GM12801 (cell line): ENCODE data around the gene MYCBP2.

Experiments used
- CTCF ChIP-seq: IDR thresholded peaks from one replicate; pipeline ENCODE4 v1.5.1; 2011; ENCODE audit warnings: control low read depth; ENCODE audit not compliant: insufficient read length; ENCODE audit errors: extremely low read depth

Gene MYCBP2

GRCh38 chr13:77093735-77094134 is 233.2 kb downstream of the MYCBP2 start:
- no peak for TF ChIP-seq CTCF

GRCh38 chr13:77084755-77085154 is 242.1 kb downstream of the MYCBP2 start:
- TF ChIP-seq CTCF, result no peak

- no peak for TF ChIP-seq CTCF
Observed at GRCh38 chr13:77079902-77080413, 246.9 kb downstream of the MYCBP2 start.

GRCh38 chr13:77067519-77067918 is 259.4 kb downstream of the MYCBP2 start:
- no peak for TF ChIP-seq CTCF

- TF ChIP-seq CTCF, result no peak
Observed at GRCh38 chr13:77065461-77066147, 261.3 kb downstream of the MYCBP2 start.

GRCh38 chr13:77062097-77062496 is 264.8 kb downstream of the MYCBP2 start:
- TF ChIP-seq CTCF, result no peak

- TF ChIP-seq CTCF, result no peak
Observed at GRCh38 chr13:77061362-77061761, 265.5 kb downstream of the MYCBP2 start.
